ENCODE results near the gene HTR3D. TPM values are rescaled to one million over a fixed set of nuclear protein-coding genes. Genes with fewer than 3 reads are reported as not detected.
A peak's percentile ranks its signal among the peaks of the same experiment; 100 is the strongest.
"Not testable (repeated sequence)": the region's sequence is repeated elsewhere in the genome, so short reads cannot be mapped to it uniquely, and the experiment has no call there.

HTR3D gene
- total and polyA plus RNA-seq, 2 of the 13 experiments (the other 11 are each of a cell fraction or from before 2014, with no cell fraction given), result not detected

DNA sequence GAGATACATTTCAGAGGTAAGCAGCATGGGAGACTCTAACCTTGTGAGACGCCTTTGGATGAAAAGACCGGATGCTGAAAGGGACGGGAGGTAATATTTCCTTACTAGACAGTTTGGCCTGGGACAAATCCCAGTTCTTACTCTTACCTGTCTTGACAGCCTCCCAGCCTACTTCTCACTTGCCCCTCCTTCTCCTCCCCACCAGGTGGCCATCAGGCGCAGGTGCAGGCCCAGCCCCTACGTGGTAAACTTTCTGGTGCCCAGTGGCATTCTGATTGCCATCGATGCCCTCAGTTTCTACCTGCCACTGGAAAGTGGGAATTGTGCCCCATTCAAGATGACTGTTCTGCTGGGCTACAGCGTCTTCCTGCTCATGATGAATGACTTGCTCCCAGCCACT is 6.3 kb downstream of the HTR3D start:
- Histone ChIP-seq H3K27ac (ENCODE audit: extremely low read length, insufficient read depth, low read length) (no peak overlapping the region), H3K27me3 (ENCODE audit: control insufficient read depth in 1 of 2, insufficient read depth in 2 of 2, low read length in 2 of 2) (peaks cover 0 to 33% of the 10 kb centered on the region in 2 experiments; a peak in 3 of 5 replicates), H3K4me1 (ENCODE audit: insufficient read depth, low read length) (no peaks in the 10 kb centered on the region), H3K36me3 (replicated peaks in 1 of 2; ENCODE audit: control insufficient read depth in 1 of 2, insufficient read depth in 2 of 2, low read length in 2 of 2) (no peaks in the 10 kb centered on the region), H3K4me2 (ENCODE audit: low read depth, low read length) (no peak overlapping the region), H4K20me1 (ENCODE audit: insufficient read depth, low read length) (no peaks in the 10 kb centered on the region), H3K4me3 (replicated peaks in 1 of 3; ENCODE audit: insufficient read depth in 1 of 3, low read depth in 2 of 3, low read length in 3 of 3) (no peak overlapping the region), H3K9ac (ENCODE audit: insufficient read depth, low read depth, low read length) (no peak overlapping the region), H3K9me3 (ENCODE audit: low read length) (no peaks in the 10 kb centered on the region), H2AFZ (ENCODE audit: low read length) (no peak overlapping the region), H3K79me2 (ENCODE audit: insufficient read depth, low read length) (no peaks in the 10 kb centered on the region)
- TF ChIP-seq ZNF724P (CRISPR knock-in tag; IDR thresholded peaks at IDR 0.05; ENCODE audit: borderline replicate concordance), result no peak
- no peak for TF ChIP-seq ZNF644 (CRISPR knock-in tag; IDR thresholded peaks at IDR 0.05; ENCODE audit: low read depth)
- TF ChIP-seq ZNF672 (CRISPR knock-in tag; IDR thresholded peaks at IDR 0.05), result no peak
- TF ChIP-seq, protein P1, sequence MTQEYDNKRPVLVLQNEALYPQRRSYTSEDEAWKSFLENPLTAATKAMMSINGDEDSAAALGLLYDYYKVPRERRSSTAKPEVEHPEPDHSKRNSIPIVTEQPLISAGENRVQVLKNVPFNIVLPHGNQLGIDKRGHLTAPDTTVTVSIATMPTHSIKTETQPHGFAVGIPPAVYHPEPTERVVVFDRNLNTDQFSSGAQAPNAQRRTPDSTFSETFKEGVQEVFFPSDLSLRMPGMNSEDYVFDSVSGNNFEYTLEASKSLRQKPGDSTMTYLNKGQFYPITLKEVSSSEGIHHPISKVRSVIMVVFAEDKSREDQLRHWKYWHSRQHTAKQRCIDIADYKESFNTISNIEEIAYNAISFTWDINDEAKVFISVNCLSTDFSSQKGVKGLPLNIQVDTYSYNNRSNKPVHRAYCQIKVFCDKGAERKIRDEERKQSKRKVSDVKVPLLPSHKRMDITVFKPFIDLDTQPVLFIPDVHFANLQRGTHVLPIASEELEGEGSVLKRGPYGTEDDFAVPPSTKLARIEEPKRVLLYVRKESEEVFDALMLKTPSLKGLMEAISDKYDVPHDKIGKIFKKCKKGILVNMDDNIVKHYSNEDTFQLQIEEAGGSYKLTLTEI (CRISPR knock-in tag; conservative IDR thresholded peaks at IDR 0.05), result no peak
- no peak for TF ChIP-seq RAD51 (IDR thresholded peaks at IDR 0.05; ENCODE audit: borderline replicate concordance)
- TF ChIP-seq SNAPC2 (CRISPR knock-in tag; IDR thresholded peaks at IDR 0.05), result no peak
- TF ChIP-seq HOXA3 (CRISPR knock-in tag; IDR thresholded peaks at IDR 0.05), result no peak
- WGBS (ENCODE audit: low lambda C conversion rate), result 27% methylated on average over 6 of the region's 7 CpGs
- in situ Hi-C loops (cut with HindIII; ENCODE audit: extremely low pct_ligation_motif_present, low pct_unique_long_range_greater_than_20kb) (no loop called here), intact Hi-C loops (cut with micrococcal nuclease; ENCODE audit: unreplicated experiment) (no loop called here)
- BruUV-seq (replicated peaks), result no TSS peak
- ChIA-PET POLR2A (no interaction called here), CTCF (ENCODE audit: low intra/inter-chr PET ratio, low total read pairs) (no interaction called here)
- DNase-seq (ENCODE audit: low spot score) (no peak), ATAC-seq (peak; percentile 33; the same call in 1 of the 3 replicates), FAIRE-seq (no peak)

DNA sequence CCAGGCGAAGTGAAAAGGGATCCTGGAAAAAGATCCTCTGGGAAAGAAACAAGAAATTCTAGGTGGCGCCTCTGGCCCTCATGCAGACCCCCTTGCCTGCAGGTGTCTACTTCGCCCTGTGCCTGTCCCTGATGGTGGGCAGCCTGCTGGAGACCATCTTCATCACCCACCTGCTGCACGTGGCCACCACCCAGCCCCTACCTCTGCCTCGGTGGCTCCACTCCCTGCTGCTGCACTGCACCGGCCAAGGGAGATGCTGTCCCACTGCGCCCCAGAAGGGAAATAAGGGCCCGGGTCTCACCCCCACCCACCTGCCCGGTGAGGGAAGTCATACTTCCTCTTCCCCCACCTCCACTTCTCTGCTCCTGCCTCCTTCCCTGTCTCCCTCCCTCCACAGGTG is 6.8 kb downstream of the HTR3D start:
- intact Hi-C loops (cut with micrococcal nuclease; ENCODE audit: unreplicated experiment); CTCF ChIA-PET (ENCODE audit: low intra/inter-chr PET ratio, low total read pairs); H3K4me3 ChIP-seq (replicated peaks in 1 of 3; ENCODE audit: insufficient read depth in 1 of 3, low read depth in 2 of 3, low read length in 3 of 3); H3K4me2 ChIP-seq (ENCODE audit: low read depth, low read length); FAIRE-seq; BruUV-seq (replicated peaks); in situ Hi-C loops (cut with HindIII; ENCODE audit: extremely low pct_ligation_motif_present, low pct_unique_long_range_greater_than_20kb); H3K36me3 ChIP-seq (replicated peaks in 1 of 2; ENCODE audit: control insufficient read depth in 1 of 2, insufficient read depth in 2 of 2, low read length in 2 of 2); H3K27ac ChIP-seq (ENCODE audit: extremely low read length, insufficient read depth, low read length); H3K9ac ChIP-seq (ENCODE audit: insufficient read depth, low read depth, low read length); DNase-seq (ENCODE audit: low spot score); H4K20me1 ChIP-seq (ENCODE audit: insufficient read depth, low read length); H3K4me1 ChIP-seq (ENCODE audit: insufficient read depth, low read length); H3K79me2 ChIP-seq (ENCODE audit: insufficient read depth, low read length); H2AFZ ChIP-seq (ENCODE audit: low read length); ATAC-seq; H3K9me3 ChIP-seq (ENCODE audit: low read length); POLR2A ChIA-PET: not testable (repeated sequence)
- 23% methylated on average over 6 of the region's 9 CpGs for WGBS (ENCODE audit: low lambda C conversion rate)
- peaks cover 0 to 33% of the 10 kb centered on the region in 2 experiments; a peak in 3 of 5 replicates for H3K27me3 ChIP-seq (ENCODE audit: control insufficient read depth in 1 of 2, insufficient read depth in 2 of 2, low read length in 2 of 2)

All from HepG2 (cell line).